H1 (cell line): ENCODE data around the gene ACSF2. TPM values are rescaled to one million over a fixed set of nuclear protein-coding genes. Genes with fewer than 3 reads are reported as not detected.

Experiments
- CTCF ChIA-PET: fragments of 300-600 bp; sonication (Branson Sonifier 250); formaldehyde crosslinking; loops from one replicate; lab custom pipeline; 2021; ENCODE audit not compliant: partially characterized antibody; lab: Charles Lee
- POLR2A ChIA-PET: fragments of 300-600 bp; sonication (Branson Sonifier 250); formaldehyde crosslinking; loops from one replicate; lab custom pipeline; 2021; ENCODE audit warnings: inconsistent platforms; ENCODE audit not compliant: partially characterized antibody; lab: Charles Lee
- DNase-seq, 2 experiments: peaks; one replicate each; pipeline versions ENCODE4 v3.0.0 to v3.0.0-alpha.2; 2010 to 2022; ENCODE audit warnings: low spot score in 2 of 2, low read depth in 1 of 2, mixed read lengths in 1 of 2
- FAIRE-seq: peaks from 2 replicates; lab custom pipeline; 2011; peaks lifted over from hg19 to GRCh38; lab: Jason Lieb, UNC
- H2AFZ ChIP-seq: 2 replicates; pipeline ENCODE4 v1.8.1; 2012; ENCODE audit warnings: low read length, inconsistent platforms
- H2AK5ac ChIP-seq: 2 replicates; pipeline ENCODE4 v1.6.1; 2013; ENCODE audit warnings: low read depth, low read length
- H2BK120ac ChIP-seq: replicated peaks from 2 replicates; pipeline ENCODE3; 2013; ENCODE audit warnings: low read depth, low read length, inconsistent platforms
- H2BK12ac ChIP-seq: 2 replicates; pipeline ENCODE4 v1.6.1; 2013; ENCODE audit warnings: low read depth, low read length
- H2BK15ac ChIP-seq: 2 replicates; pipeline ENCODE4 v1.6.1; 2013; ENCODE audit warnings: low read length
- H2BK20ac ChIP-seq: 2 replicates; pipeline ENCODE4 v1.6.1; 2013; ENCODE audit warnings: low read length
- H2BK5ac ChIP-seq: 2 replicates; pipeline ENCODE4 v1.6.1; 2013; ENCODE audit warnings: low read depth, low read length
- H3K14ac ChIP-seq: 2 replicates; pipeline ENCODE4 v1.6.1; 2013; ENCODE audit warnings: inconsistent platforms; ENCODE audit not compliant: insufficient read length
- H3K18ac ChIP-seq: 2 replicates; pipeline ENCODE4 v1.6.1; 2013; ENCODE audit warnings: low read length; ENCODE audit errors: extremely low read depth
- H3K23ac ChIP-seq: 2 replicates; pipeline ENCODE4 v1.6.1; 2013; ENCODE audit warnings: inconsistent platforms; ENCODE audit not compliant: insufficient read length
- H3K23me2 ChIP-seq: 2 replicates; pipeline ENCODE4 v1.6.1; 2013; ENCODE audit warnings: low read depth, low read length
- H3K27ac ChIP-seq: 2 replicates; pipeline ENCODE4 v1.6.1; 2011; ENCODE audit warnings: low read depth, low read length, inconsistent platforms
- H3K27me3 ChIP-seq, 4 experiments: replicated peaks in 1 of 4; 1 replicate in 1 of 4; 2 replicates in 3 of 4; pipeline versions ENCODE4 v1.6.1 to v1.8.1; 2011 to 2013; ENCODE audit warnings: low read length in 3 of 4, mild to moderate bottlenecking in 3 of 4, inconsistent platforms in 2 of 4, mixed read lengths in 2 of 4, moderate library complexity in 1 of 4; ENCODE audit not compliant: control insufficient read depth in 3 of 4, insufficient read depth in 3 of 4; ENCODE audit errors: extremely low read depth in 1 of 4
- H3K36me3 ChIP-seq, 4 experiments: 2 replicates each; pipeline versions ENCODE4 v1.6.1 to v1.8.1; 2011 to 2013; ENCODE audit warnings: mild to moderate bottlenecking in 4 of 4, low read length in 3 of 4, moderate library complexity in 2 of 4, control low read depth in 1 of 4, inconsistent platforms in 1 of 4; ENCODE audit not compliant: insufficient read depth in 4 of 4, control insufficient read depth in 2 of 4
- H3K4ac ChIP-seq: replicated peaks from 2 replicates; pipeline ENCODE3; 2013; ENCODE audit warnings: low read length, low read depth, mixed read lengths, inconsistent platforms; ENCODE audit not compliant: insufficient read length
- H3K4me1 ChIP-seq, 4 experiments: replicated peaks in 1 of 4; 1 replicate in 1 of 4; 2 replicates in 3 of 4; pipeline versions ENCODE4 v1.6.1 to v1.8.1; 2011 to 2013; ENCODE audit warnings: low read length in 3 of 4, inconsistent platforms in 2 of 4, mixed read lengths in 1 of 4; ENCODE audit not compliant: insufficient read depth in 4 of 4, control insufficient read depth in 3 of 4
- H3K4me2 ChIP-seq, 2 experiments: 2 replicates each; pipeline versions ENCODE4 v1.6.1 to v1.8.1; 2011 to 2013; ENCODE audit warnings: low read depth in 2 of 2, low read length in 2 of 2, control low read depth in 1 of 2, inconsistent platforms in 1 of 2, mild to moderate bottlenecking in 1 of 2; ENCODE audit not compliant: insufficient read depth in 1 of 2
- H3K4me3 ChIP-seq, 4 experiments: fragments of 200-600, 300-600 bp in 1 of 4; sonication (generic), shearing (Covaris generic), sonication (Bioruptor Twin) in 1 of 4; 2 replicates each; pipeline versions ENCODE4 v1.5.1 to v1.8.1; 2011 to 2016; ENCODE audit warnings: low read length in 4 of 4, low read depth in 3 of 4, control low read depth in 2 of 4, inconsistent platforms in 2 of 4, mild to moderate bottlenecking in 2 of 4, mixed read lengths in 1 of 4, moderate library complexity in 1 of 4; ENCODE audit not compliant: insufficient read depth in 2 of 4; ENCODE audit errors: extremely low read depth in 1 of 4
- H3K56ac ChIP-seq: replicated peaks from 2 replicates; pipeline ENCODE3; 2013; ENCODE audit warnings: low read depth, mild to moderate bottlenecking, mixed read lengths, low read length, inconsistent platforms; ENCODE audit not compliant: insufficient read length
- H3K79me1 ChIP-seq: 2 replicates; pipeline ENCODE4 v1.6.1; 2013; ENCODE audit warnings: low read depth, low read length, control low read depth
- H3K79me2 ChIP-seq, 2 experiments: 2 replicates each; pipeline versions ENCODE4 v1.6.1 to v1.8.1; 2012 to 2013; ENCODE audit warnings: low read length in 2 of 2, mild to moderate bottlenecking in 2 of 2, inconsistent platforms in 1 of 2; ENCODE audit not compliant: insufficient read depth in 2 of 2, control insufficient read depth in 1 of 2
- H3K9ac ChIP-seq, 4 experiments: replicated peaks in 1 of 4; 1 replicate in 1 of 4; 2 replicates in 3 of 4; pipeline versions ENCODE4 v1.6.1 to v1.8.1; 2011 to 2013; ENCODE audit warnings: low read depth in 3 of 4, low read length in 3 of 4, control low read depth in 2 of 4, mild to moderate bottlenecking in 2 of 4, moderate library complexity in 2 of 4, inconsistent platforms in 1 of 4; ENCODE audit errors: extremely low read depth in 1 of 4
- H3K9me3 ChIP-seq, 2 experiments: 2 replicates each; pipeline versions ENCODE4 v1.6.1 to v1.8.1; 2012 to 2013; ENCODE audit warnings: mild to moderate bottlenecking in 2 of 2, moderate library complexity in 2 of 2, control low read depth in 1 of 2, inconsistent platforms in 1 of 2, low read depth in 1 of 2, low read length in 1 of 2, mixed read lengths in 1 of 2; ENCODE audit not compliant: insufficient read depth in 2 of 2
- H4K20me1 ChIP-seq, 2 experiments: replicated peaks in 1 of 2; 2 replicates each; pipeline versions ENCODE3 to v1.8.1; 2011 to 2013; ENCODE audit warnings: inconsistent platforms in 2 of 2, low read length in 2 of 2, mild to moderate bottlenecking in 1 of 2; ENCODE audit not compliant: insufficient read depth in 2 of 2, control insufficient read depth in 1 of 2
- H4K5ac ChIP-seq: 2 replicates; pipeline ENCODE4 v1.6.1; 2013; ENCODE audit warnings: low read length, low read depth, mixed read lengths, inconsistent platforms; ENCODE audit not compliant: insufficient read length
- H4K8ac ChIP-seq: 2 replicates; pipeline ENCODE4 v1.8.0; 2013; ENCODE audit warnings: mild to moderate bottlenecking, moderate library complexity, low read length, inconsistent platforms; ENCODE audit not compliant: insufficient read depth; ENCODE audit errors: extremely low read depth
- H4K91ac ChIP-seq: replicated peaks from 2 replicates; pipeline ENCODE3; 2013; ENCODE audit warnings: low read length, mixed read lengths, inconsistent platforms; ENCODE audit not compliant: insufficient read length
- BRCA1 ChIP-seq: IDR thresholded peaks from 2 replicates; pipeline ENCODE4 v1.6.1; 2012; ENCODE audit warnings: low read depth, low read length, improper control_type of control experiment
- RAD21 ChIP-seq, 2 experiments: IDR thresholded peaks in 1 of 2; conservative IDR thresholded peaks in 1 of 2; 2 replicates each; pipeline ENCODE4 v1.6.1; 2011; ENCODE audit warnings: low read depth in 2 of 2, low read length in 2 of 2, improper control_type of control experiment in 1 of 2, inconsistent platforms in 1 of 2, mild to moderate bottlenecking in 1 of 2, moderate library complexity in 1 of 2
- SIN3A ChIP-seq, 2 experiments: IDR thresholded peaks in 1 of 2; conservative IDR thresholded peaks in 1 of 2; 2 replicates each; pipeline ENCODE4 v1.6.1; 2011 to 2012; ENCODE audit warnings: low read length in 2 of 2, improper control_type of control experiment in 1 of 2, low read depth in 1 of 2, mild to moderate bottlenecking in 1 of 2
- SP4 ChIP-seq: IDR thresholded peaks from 2 replicates; pipeline ENCODE4 v1.6.1; 2012; ENCODE audit warnings: low read length, inconsistent platforms
- WGBS, 2 experiments: shearing (Covaris generic) in 1 of 2; methylation state at CpG; one replicate each; pipeline versions ENCODE4 v1.1.6 to v1.1.7; 2013 to 2015; ENCODE audit warnings: low lambda C conversion rate in 2 of 2, mixed read lengths in 2 of 2, inconsistent platforms in 1 of 2, low coverage in 1 of 2, missing lambda C conversion rate in 1 of 2; ENCODE audit not compliant: insufficient replicate concordance in 2 of 2, insufficient coverage in 1 of 2, insufficient read length in 1 of 2; ENCODE audit errors: extremely low coverage in 1 of 2, missing lambda C conversion rate in 1 of 2; 5-methylcytosine and 5-hydroxymethylcytosine counted together
- polyA plus RNA-seq, 7 experiments: library from polyadenylated mRNA; depleted of rRNA in 3 of 7; stranded (reverse) in 5 of 7; unstranded in 2 of 7; fragments of >200 nt in 5 of 7; fragments of 200-250 nt in 2 of 7; gene quantifications; 1 replicate in 5 of 7; 2 replicates in 1 of 7; 4 replicates in 1 of 7; pipeline versions ENCODE4 v1.2.1 to v1.2.3, GENCODE V29; 2011 to 2013; ENCODE audit warnings: missing spikeins in 2 of 7, mixed read lengths in 2 of 7
- total RNA-seq: library from RNA; stranded (reverse); fragmentation: NEBNext Ultra II Directional; extraction: Animal tissue kit (Norgen Biotek cat#: 25700); gene quantifications from 2 replicates; pipeline ENCODE4 v1.2.1, GENCODE V29; 2021
- TF ChIP-seq, protein P1 (sequence below): IDR thresholded peaks from 2 replicates; pipeline ENCODE4 v1.6.1; 2011; ENCODE audit warnings: low read length, improper control_type of control experiment

The ACSF2 gene
- total and polyA plus RNA-seq, 2 of the 8 experiments (the other 6 are each of a cell fraction or from before 2014, with no cell fraction given), result 14.5 to 16.3 TPM

DNA sequence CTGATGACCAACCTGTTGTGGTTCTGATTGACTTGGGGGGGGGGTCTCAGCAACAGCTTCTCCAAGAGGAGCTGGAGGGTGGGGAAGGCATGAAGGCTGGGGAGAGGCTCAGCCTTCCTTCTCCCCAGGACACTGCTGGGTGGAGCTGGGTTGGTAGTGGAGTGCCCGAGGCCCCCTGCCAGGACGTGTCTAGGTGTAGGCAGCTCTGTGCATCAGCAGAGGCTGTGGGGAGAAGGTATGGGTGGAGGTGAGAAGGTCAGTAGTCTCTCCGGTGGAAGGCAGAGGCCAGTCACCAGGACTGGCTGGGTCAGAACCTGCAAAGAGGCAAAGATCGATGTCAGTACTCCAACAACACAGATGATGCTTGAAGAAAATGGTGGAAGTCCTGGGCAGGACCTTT lies 38.7 kb downstream of the ACSF2 start:
- no peak overlapping the region for H4K91ac ChIP-seq
- peaks cover 8 to 28% (median 24%) of the 10 kb centered on the region in 4 experiments; a peak in 6 of 7 replicates for H3K27me3 ChIP-seq
- no peak overlapping the region for H2AFZ ChIP-seq
- FAIRE-seq (no peak), DNase-seq (no peak)
- H3K23ac ChIP-seq, result no peak overlapping the region
- H3K23me2 ChIP-seq, result peaks cover 7% of the 10 kb centered on the region; the same call in 1 of the 2 replicates
- no peak overlapping the region for H3K56ac ChIP-seq
- no peak overlapping the region for H2BK12ac ChIP-seq
- no peak overlapping the region for H2AK5ac ChIP-seq
- no peaks in the 10 kb centered on the region for H3K79me1 ChIP-seq
- POLR2A ChIA-PET, result interaction anchor here (1.1 kb wide), 1 partner anchor 83 kb away, joined by 3 read pairs; no protein-coding TSS in a partner anchor
- no peak overlapping the region for H3K18ac ChIP-seq
- no peak overlapping the region for H2BK120ac ChIP-seq
- H3K9ac ChIP-seq, result no peak overlapping the region
- H3K4me1 ChIP-seq, result peaks cover 0 to 17% (median 7%) of the 10 kb centered on the region in 4 experiments; a peak in 5 of 7 replicates
- no peak overlapping the region for H3K14ac ChIP-seq
- H4K5ac ChIP-seq, result no peak overlapping the region
- CTCF ChIA-PET, result interaction anchor here (1.6 kb wide), 3 partner anchors 15 to 67 kb away, joined by 3 to 5 read pairs (median 5); partner anchors contain the start of gene LRRC59
- H2BK20ac ChIP-seq, result no peak overlapping the region
- no peak overlapping the region for H3K27ac ChIP-seq
- no peaks in the 10 kb centered on the region for H3K79me2 ChIP-seq
- no peak overlapping the region for H3K4ac ChIP-seq
- no peak overlapping the region for H2BK5ac ChIP-seq
- H3K36me3 ChIP-seq, result no peaks in the 10 kb centered on the region; a peak in 1 of 8 replicates
- no peak overlapping the region for H3K4me3 ChIP-seq
- no peak overlapping the region for H3K4me2 ChIP-seq
- no peaks in the 10 kb centered on the region for H3K9me3 ChIP-seq
- TF ChIP-seq SP4 (no peak), SIN3A (conservative IDR thresholded peaks at IDR 0.05 in 1 of 2, IDR thresholded peaks at IDR 0.05 in 1 of 2; ENCODE audit: low read depth in 1 of 2, low read length in 2 of 2) (no peak), RAD21 (IDR thresholded peaks at IDR 0.05 in 1 of 2, conservative IDR thresholded peaks at IDR 0.05 in 1 of 2; ENCODE audit: low read depth in 2 of 2, low read length in 2 of 2) (no peak), BRCA1 (no peak)
- TF ChIP-seq, protein P1, sequence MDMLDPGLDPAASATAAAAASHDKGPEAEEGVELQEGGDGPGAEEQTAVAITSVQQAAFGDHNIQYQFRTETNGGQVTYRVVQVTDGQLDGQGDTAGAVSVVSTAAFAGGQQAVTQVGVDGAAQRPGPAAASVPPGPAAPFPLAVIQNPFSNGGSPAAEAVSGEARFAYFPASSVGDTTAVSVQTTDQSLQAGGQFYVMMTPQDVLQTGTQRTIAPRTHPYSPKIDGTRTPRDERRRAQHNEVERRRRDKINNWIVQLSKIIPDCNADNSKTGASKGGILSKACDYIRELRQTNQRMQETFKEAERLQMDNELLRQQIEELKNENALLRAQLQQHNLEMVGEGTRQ, result no peak
- no peak overlapping the region for H2BK15ac ChIP-seq
- H4K20me1 ChIP-seq, result peaks cover 0 to 12% of the 10 kb centered on the region in 2 experiments
- H4K8ac ChIP-seq, result no peak overlapping the region
- WGBS, 2 experiments, result 70% methylated on average over 4 of the region's 4 CpGs; no CpG with 5 or more reads in 1 of the 2 experiments
